IPS-11a (cell line): ENCODE results near the gene VRK1.

Source experiments
- H3K4me3 ChIP-seq: one replicate; pipeline ENCODE4 v1.5.1; 2013; ENCODE audit warnings: low read depth, low read length, control low read depth

The VRK1 gene

GRCh38 chr14:96821501-96821900 is 24.3 kb downstream of the VRK1 start:
- no peak overlapping the region for H3K4me3 ChIP-seq

- H3K4me3 ChIP-seq = no peak overlapping the region
Measured at GRCh38 chr14:96823652-96824051, 26.5 kb downstream of the VRK1 start.

GRCh38 chr14:96824283-96824682 is 27.1 kb downstream of the VRK1 start:
- H3K4me3 ChIP-seq = no peak overlapping the region

GRCh38 chr14:96826818-96827217 is 29.6 kb downstream of the VRK1 start:
- H3K4me3 ChIP-seq = no peak overlapping the region

GRCh38 chr14:96827290-96827689 is 30.1 kb downstream of the VRK1 start:
- no peak overlapping the region for H3K4me3 ChIP-seq

GRCh38 chr14:96829791-96830190 is 32.6 kb downstream of the VRK1 start:
- H3K4me3 ChIP-seq = no peak overlapping the region

- H3K4me3 ChIP-seq = no peak overlapping the region
Measured at GRCh38 chr14:96830946-96831345, 33.8 kb downstream of the VRK1 start.

- H3K4me3 ChIP-seq = no peak overlapping the region
Measured at GRCh38 chr14:96832351-96832750, 35.2 kb downstream of the VRK1 start.

GRCh38 chr14:96838449-96838848 is 41.3 kb downstream of the VRK1 start:
- no peak overlapping the region for H3K4me3 ChIP-seq

- no peak overlapping the region for H3K4me3 ChIP-seq
Measured at GRCh38 chr14:96839251-96839650, 42.1 kb downstream of the VRK1 start.

- no peak overlapping the region for H3K4me3 ChIP-seq
Measured at GRCh38 chr14:96843137-96843536, 46.0 kb downstream of the VRK1 start.

- no peak overlapping the region for H3K4me3 ChIP-seq
Measured at GRCh38 chr14:96844857-96845570, 47.8 kb downstream of the VRK1 start.

- no peak overlapping the region for H3K4me3 ChIP-seq
Measured at GRCh38 chr14:96847451-96847850, 50.3 kb downstream of the VRK1 start.

- no peak overlapping the region for H3K4me3 ChIP-seq
Measured at GRCh38 chr14:96848011-96848410, 50.8 kb downstream of the VRK1 start.

GRCh38 chr14:96849733-96850132 is 52.6 kb downstream of the VRK1 start:
- H3K4me3 ChIP-seq = no peak overlapping the region

GRCh38 chr14:96851694-96852381 is 54.7 kb downstream of the VRK1 start:
- no peak overlapping the region for H3K4me3 ChIP-seq

GRCh38 chr14:96852823-96853422 is 55.7 kb downstream of the VRK1 start:
- no peak overlapping the region for H3K4me3 ChIP-seq

GRCh38 chr14:96858643-96859042 is 61.5 kb downstream of the VRK1 start:
- H3K4me3 ChIP-seq = no peak overlapping the region

- H3K4me3 ChIP-seq = no peak overlapping the region
Measured at GRCh38 chr14:96861568-96862310, 64.6 kb downstream of the VRK1 start.

GRCh38 chr14:96863327-96863985 is 66.3 kb downstream of the VRK1 start:
- no peak overlapping the region for H3K4me3 ChIP-seq

GRCh38 chr14:96863986-96864330 is 66.8 kb downstream of the VRK1 start:
- H3K4me3 ChIP-seq = no peak overlapping the region
